GF-D8 (cell line): ENCODE data around the gene VSX2.

Source experiments
- DNase-seq: peaks from one replicate; lab custom pipeline; 2025; lab: John Stamatoyannopoulos, UW

VSX2 gene

GRCh38 chr14:74238974-74239847, at the start of gene VSX2:
Gene VSX2, plus strand, starts transcription at chr14:74239449. Its CDS starts 113 bp downstream, at chr14:74239562.
- no peak for DNase-seq

DNA sequence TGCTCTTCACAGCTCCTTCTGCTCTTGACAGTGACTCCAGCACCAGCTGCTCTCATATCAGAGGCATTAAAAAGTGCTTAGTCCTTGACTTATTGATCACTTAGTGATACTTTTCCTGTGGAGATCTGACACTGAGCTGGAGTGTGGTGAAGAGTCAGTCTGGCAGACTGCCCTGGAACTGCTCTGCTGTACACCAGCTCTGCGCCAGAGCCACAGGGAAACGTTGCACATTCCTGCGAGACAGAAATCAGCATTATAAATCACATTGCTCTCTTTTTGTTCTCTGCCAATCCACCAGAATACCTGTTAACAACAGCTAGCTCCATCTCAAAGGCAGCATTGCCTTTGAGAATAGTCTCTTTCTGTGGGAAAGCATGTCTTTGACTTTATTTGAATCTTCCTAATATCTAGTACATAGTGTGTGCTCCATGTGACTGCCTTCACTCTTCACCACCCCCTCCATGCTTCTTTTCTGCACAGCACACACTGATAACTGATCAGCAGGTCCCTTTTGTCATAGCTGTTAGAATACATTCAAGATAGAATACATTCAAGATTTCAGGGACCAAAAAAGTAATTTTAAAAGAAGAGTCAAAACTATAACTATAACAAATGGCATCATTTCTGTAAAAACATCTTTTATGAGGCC, 48.2 kb upstream of the VSX2 start:
- DNase-seq = no peak

GRCh38 chr14:74194506-74195274, 44.6 kb upstream of the VSX2 start:
- DNase-seq = no peak

DNA sequence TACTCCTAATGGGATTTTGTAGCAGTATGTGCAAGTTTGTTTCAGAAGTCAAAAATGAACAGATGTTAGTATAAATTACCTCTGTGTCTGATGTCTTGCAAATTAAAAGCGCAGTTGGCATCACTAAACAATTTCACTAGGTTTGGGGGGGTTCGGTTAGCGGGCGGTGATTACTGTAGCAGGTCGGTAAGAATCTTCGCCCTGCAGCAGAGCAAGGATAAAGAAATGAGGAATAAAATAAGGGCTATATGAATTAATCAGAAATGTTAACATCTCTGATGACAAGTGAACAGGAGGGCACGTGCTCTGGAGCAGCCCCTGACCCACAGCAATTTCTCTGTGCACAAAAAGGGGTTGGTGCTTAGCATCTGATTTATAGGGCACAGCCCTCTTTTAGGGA, 43.6 kb upstream of the VSX2 start:
- DNase-seq = no peak

DNA sequence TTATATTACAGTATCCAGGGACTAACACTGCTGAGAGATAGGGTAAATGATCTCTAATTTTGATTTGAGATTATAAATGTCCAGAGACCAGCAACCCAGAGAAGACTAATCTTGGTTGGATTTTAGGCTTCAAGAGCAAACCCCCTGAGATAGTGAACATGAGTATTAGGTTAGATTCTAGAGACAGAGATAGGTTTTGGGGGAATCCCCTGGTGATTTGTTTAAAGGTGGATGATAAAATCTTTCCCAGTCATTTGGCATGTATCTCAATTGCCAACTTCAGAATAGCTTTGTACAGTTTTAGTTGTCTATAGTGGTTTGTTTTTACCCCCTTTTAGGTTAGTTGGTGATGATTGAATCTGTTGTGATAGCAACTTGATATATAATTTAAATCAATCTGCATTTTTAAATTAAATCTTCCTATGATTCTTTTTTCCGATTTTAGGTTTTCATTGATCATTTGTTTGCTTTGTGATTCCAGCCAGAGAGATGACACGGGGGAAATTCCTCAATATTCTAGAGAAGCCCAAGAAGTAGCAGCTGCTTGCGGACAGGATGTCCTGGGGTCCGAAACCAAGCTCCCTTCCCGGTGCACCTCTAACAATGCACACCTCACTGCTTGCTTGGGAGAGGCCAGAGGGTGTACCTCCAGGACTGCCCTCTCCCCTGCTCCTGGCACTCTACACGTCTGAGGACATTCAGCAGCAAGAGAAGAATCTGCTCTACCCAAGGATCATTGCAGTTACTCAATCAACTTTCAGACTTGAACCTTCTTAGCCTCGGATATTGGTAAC, 40.6 kb upstream of the VSX2 start:
- DNase-seq = no peak

GRCh38 chr14:74202113-74202512, 37.1 kb upstream of the VSX2 start:
- DNase-seq = no peak

DNA sequence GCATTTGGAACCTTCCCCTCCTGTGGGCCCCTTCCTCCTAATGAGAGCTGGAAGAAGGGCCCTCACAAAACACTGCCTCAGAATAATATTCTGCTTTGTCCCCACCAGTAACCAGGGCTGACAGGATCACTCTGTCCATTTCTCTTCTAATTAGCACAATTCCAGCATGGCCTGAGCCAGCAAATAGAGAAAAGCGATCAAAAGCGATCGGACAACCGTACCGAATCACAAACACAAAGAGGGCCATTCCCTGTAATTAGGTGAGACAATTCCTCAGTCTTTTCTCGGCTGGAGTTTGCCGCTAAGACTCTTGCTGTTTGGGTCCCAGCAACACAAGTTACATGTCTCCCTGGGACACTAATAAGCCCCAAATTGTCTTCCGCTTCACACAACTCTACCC, 35.6 kb upstream of the VSX2 start:
- no peak for DNase-seq

DNA sequence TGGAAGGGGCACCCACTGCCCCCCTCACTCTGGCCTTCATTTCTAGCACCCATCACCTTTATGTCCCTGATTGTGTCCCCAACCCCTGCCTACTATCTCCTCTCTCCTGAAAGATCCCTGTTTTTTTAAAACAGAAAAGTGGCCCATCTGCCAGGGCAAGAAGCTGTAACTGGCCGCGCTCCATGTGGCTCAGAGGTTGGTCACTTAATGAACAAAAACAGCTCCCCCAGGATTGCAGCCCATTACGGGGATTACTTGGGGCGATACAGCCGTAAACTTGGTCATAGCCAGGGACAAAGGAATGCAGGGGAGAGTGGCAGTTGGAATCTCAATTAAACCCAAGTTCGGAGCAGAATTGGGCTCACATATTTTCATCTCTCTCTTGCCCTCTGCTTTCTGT, 34.8 kb upstream of the VSX2 start:
- no peak for DNase-seq

- no peak for DNase-seq
Measured at GRCh38 chr14:74205882-74206281, 33.4 kb upstream of the VSX2 start.

DNA sequence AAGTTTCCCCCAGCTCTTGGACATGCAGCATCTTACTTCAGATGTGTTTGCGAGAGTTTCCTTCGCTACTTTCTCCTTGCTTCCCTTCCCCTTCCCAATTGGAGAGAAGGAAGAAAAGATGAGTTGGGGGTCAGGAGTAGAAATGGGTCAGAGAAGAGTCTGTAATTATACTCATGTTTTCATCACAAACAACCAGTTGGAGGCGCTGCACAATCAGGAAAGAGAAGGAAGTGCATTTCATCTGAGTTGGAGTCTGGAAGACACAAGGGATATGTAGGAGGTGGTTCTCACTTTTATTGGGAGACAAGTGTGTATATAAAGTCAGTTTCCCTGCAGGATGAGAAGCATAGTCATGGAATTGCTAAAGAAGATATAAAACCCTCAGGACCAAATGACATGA, 31.3 kb upstream of the VSX2 start:
- no peak for DNase-seq

- DNase-seq = no peak
Measured at GRCh38 chr14:74208642-74209041, 30.6 kb upstream of the VSX2 start.

- DNase-seq = no peak
Measured at GRCh38 chr14:74211945-74212580, 27.2 kb upstream of the VSX2 start.

GRCh38 chr14:74213907-74214803, 25.1 kb upstream of the VSX2 start:
- no peak for DNase-seq

GRCh38 chr14:74216671-74217070, 22.6 kb upstream of the VSX2 start:
- DNase-seq = no peak

DNA sequence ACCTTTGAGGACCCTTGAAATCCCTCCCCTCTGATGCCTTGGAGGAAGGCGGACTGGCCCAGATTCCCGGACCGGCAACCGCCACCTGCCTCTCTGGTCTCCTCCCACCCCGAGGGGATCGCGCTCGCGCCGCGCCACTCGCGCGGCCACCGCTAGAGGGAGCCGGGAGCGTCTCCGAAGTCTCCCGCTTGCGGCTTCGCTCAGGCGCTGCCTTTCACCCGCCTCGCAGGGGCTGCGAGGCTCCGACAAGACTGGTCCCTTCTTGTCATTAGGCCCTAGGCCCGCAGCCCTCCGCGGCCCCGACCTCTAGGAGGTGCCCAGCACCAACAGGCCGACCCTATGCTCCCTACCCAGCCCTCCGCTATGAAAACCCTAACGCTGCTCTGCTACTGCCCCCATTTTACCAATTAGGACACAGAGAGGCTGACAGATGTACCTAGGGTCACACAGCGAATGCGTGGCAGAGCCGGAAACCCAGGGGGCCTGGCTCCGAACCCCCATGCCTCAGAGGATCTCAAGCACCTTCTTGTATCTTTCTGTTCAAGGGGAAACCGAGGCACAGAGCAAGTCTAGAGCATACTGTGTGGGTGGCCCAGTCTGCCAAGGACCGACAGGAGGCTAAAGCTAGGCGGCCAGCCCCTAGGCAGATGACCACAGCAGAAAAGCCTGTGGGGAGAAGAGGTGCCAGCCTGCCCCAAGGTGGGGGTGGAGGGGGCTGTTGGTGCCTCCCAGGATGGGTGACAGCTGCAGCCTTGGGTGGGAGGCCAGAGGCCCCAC, 21.4 kb upstream of the VSX2 start:
- DNase-seq = no peak

DNA sequence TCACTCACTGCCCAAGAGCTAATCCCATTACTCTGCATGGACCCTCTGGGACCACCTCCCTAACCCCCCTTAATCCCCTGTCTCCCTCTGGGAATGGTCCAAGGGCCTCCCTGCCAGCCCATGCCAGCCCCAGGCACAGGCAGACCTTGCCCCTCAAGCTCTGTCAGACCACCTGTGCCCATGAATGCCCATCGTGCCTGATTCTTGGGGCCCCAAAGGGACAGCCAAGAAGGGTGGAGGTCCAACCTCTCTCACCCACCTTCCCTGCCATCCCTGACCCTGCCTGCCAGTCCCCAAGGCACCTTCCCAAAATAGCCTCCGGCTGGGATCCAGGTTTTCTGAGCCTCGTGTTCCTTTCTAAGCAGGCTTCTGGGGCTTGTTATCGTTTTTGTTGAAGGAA, 20.8 kb upstream of the VSX2 start:
- no peak for DNase-seq

DNA sequence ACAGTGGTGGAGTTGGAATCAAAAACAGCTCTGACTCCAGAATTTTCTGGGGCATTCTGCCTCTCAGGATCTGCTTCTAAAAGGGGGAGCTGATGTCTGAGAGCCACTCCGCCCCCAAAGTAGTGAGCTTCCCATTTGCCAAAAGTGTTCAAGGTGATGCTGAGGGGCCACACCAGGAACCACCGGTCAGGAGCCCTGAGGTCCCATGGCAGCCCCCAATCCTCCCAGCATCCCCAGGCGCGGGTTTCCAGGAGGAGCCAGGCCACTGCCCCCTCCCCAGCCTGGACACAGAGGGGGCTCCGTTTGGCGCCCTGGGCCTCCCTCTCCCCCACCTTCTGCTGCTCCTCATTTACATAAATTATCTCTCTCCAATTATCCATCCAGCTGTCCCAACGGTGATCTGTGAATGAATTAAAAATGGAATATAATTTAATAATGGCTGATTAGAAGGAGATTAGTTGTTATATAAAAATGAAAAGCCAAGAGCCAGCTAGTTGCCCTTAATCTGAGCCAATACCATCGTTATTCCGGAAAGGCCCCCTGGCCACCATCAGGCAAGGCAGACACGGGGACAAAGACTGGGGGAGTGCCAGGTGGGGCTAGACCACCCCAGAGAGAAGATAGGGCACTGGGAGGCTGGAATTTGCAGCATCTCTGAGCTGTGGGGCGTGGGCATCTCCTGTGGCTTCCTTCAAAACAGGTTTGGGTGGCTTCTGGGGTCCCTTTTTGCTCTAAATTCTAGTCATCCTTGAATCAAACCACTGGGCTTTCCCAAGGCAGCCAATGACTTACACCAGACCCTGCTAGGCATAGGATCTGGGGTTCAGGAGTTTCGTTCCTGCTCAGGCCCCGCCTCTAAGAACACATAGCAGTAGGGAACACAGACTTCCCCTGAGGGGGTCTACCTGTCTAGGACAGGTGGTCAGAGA, 19.7 kb upstream of the VSX2 start:
- DNase-seq = no peak

GRCh38 chr14:74220991-74221390, 18.3 kb upstream of the VSX2 start:
- no peak for DNase-seq

GRCh38 chr14:74221741-74222140, 17.5 kb upstream of the VSX2 start:
- DNase-seq = no peak
